IPS-18a (cell line): ENCODE results near the gene PHC2.

Experiments used
- H3K27ac ChIP-seq: one replicate; pipeline ENCODE4 v1.5.1; 2013; ENCODE audit warnings: low read length
- H3K27me3 ChIP-seq: one replicate; pipeline ENCODE4 v1.6.1; 2013; ENCODE audit warnings: mild to moderate bottlenecking, low read length; ENCODE audit not compliant: control insufficient read depth, insufficient read depth
- H3K36me3 ChIP-seq: one replicate; pipeline ENCODE4 v1.6.1; 2013; ENCODE audit warnings: low read depth, low read length; ENCODE audit not compliant: control insufficient read depth
- H3K4me1 ChIP-seq: one replicate; pipeline ENCODE4 v1.6.1; 2013; ENCODE audit warnings: low read depth, low read length; ENCODE audit not compliant: control insufficient read depth
- H3K4me3 ChIP-seq: one replicate; pipeline ENCODE4 v1.5.1; 2013; ENCODE audit warnings: low read length
- H3K9ac ChIP-seq: one replicate; pipeline ENCODE4 v1.6.1; 2013; ENCODE audit warnings: mild to moderate bottlenecking, low read length, moderate library complexity
- H3K9me3 ChIP-seq: one replicate; pipeline ENCODE4 v1.6.1; 2013; ENCODE audit warnings: low read depth, low read length; ENCODE audit not compliant: control insufficient read depth

Gene PHC2

GRCh38 chr1:33331444-33332356 is 99.2 kb downstream of the PHC2 start:
- H3K27me3 ChIP-seq = no peaks in the 10 kb centered on the region
- no peaks in the 10 kb centered on the region for H3K4me1 ChIP-seq
- no peak overlapping the region for H3K4me3 ChIP-seq
- peaks cover 38% of the 10 kb centered on the region for H3K36me3 ChIP-seq
- no peak overlapping the region for H3K27ac ChIP-seq
- H3K9ac ChIP-seq = no peak overlapping the region
- H3K9me3 ChIP-seq = no peaks in the 10 kb centered on the region

GRCh38 chr1:33330906-33331305 is 100.0 kb downstream of the PHC2 start:
- no peaks in the 10 kb centered on the region for H3K27me3 ChIP-seq
- no peak overlapping the region for H3K9ac ChIP-seq
- H3K9me3 ChIP-seq = no peaks in the 10 kb centered on the region
- no peak overlapping the region for H3K27ac ChIP-seq
- H3K4me3 ChIP-seq = no peak overlapping the region
- H3K4me1 ChIP-seq = no peaks in the 10 kb centered on the region
- H3K36me3 ChIP-seq = peaks cover 39% of the 10 kb centered on the region

GRCh38 chr1:33330361-33330890 is 100.5 kb downstream of the PHC2 start:
- Histone ChIP-seq H3K36me3 (peaks cover 43% of the 10 kb centered on the region), H3K9ac (no peak overlapping the region), H3K27ac (no peak overlapping the region), H3K27me3 (no peaks in the 10 kb centered on the region), H3K4me3 (no peak overlapping the region), H3K4me1 (no peaks in the 10 kb centered on the region), H3K9me3 (no peaks in the 10 kb centered on the region)

- Histone ChIP-seq H3K4me1 (no peaks in the 10 kb centered on the region), H3K9ac (no peak overlapping the region), H3K9me3 (no peaks in the 10 kb centered on the region), H3K36me3 (peaks cover 50% of the 10 kb centered on the region), H3K4me3 (no peak overlapping the region), H3K27me3 (no peaks in the 10 kb centered on the region), H3K27ac (no peak overlapping the region)
Measured at GRCh38 chr1:33329600-33330305, 101.1 kb downstream of the PHC2 start.

GRCh38 chr1:33328817-33329216 is 102.1 kb downstream of the PHC2 start:
- H3K9ac ChIP-seq = no peak overlapping the region
- H3K9me3 ChIP-seq = no peaks in the 10 kb centered on the region
- H3K4me3 ChIP-seq = no peak overlapping the region
- peaks cover 52% of the 10 kb centered on the region for H3K36me3 ChIP-seq
- H3K27me3 ChIP-seq = no peaks in the 10 kb centered on the region
- H3K27ac ChIP-seq = no peak overlapping the region
- H3K4me1 ChIP-seq = no peaks in the 10 kb centered on the region

- Histone ChIP-seq H3K9me3 (no peaks in the 10 kb centered on the region), H3K4me3 (no peak overlapping the region), H3K27me3 (no peaks in the 10 kb centered on the region), H3K9ac (no peak overlapping the region), H3K4me1 (no peaks in the 10 kb centered on the region), H3K36me3 (peaks cover 55% of the 10 kb centered on the region), H3K27ac (no peak overlapping the region)
Measured at GRCh38 chr1:33327587-33328325, 103.1 kb downstream of the PHC2 start.

GRCh38 chr1:33326785-33327184 is 104.1 kb downstream of the PHC2 start:
- no peaks in the 10 kb centered on the region for H3K4me1 ChIP-seq
- no peak overlapping the region for H3K27ac ChIP-seq
- H3K4me3 ChIP-seq = no peak overlapping the region
- peaks cover 55% of the 10 kb centered on the region for H3K36me3 ChIP-seq
- no peaks in the 10 kb centered on the region for H3K9me3 ChIP-seq
- no peaks in the 10 kb centered on the region for H3K27me3 ChIP-seq
- H3K9ac ChIP-seq = no peak overlapping the region

GRCh38 chr1:33324677-33325575 is 106.0 kb downstream of the PHC2 start:
- Histone ChIP-seq H3K4me3 (no peak overlapping the region), H3K9me3 (no peaks in the 10 kb centered on the region), H3K27ac (no peak overlapping the region), H3K9ac (no peak overlapping the region), H3K27me3 (no peaks in the 10 kb centered on the region), H3K36me3 (peaks cover 41% of the 10 kb centered on the region), H3K4me1 (no peaks in the 10 kb centered on the region)

- H3K4me1 ChIP-seq = no peaks in the 10 kb centered on the region
- no peak overlapping the region for H3K9ac ChIP-seq
- no peak overlapping the region for H3K4me3 ChIP-seq
- H3K9me3 ChIP-seq = no peaks in the 10 kb centered on the region
- H3K27me3 ChIP-seq = no peaks in the 10 kb centered on the region
- peaks cover 32% of the 10 kb centered on the region for H3K36me3 ChIP-seq
- no peak overlapping the region for H3K27ac ChIP-seq
Measured at GRCh38 chr1:33323663-33324477, 107.0 kb downstream of the PHC2 start.

- H3K9ac ChIP-seq = no peak overlapping the region
- H3K27ac ChIP-seq = no peak overlapping the region
- no peaks in the 10 kb centered on the region for H3K4me1 ChIP-seq
- H3K27me3 ChIP-seq = no peaks in the 10 kb centered on the region
- peaks cover 25% of the 10 kb centered on the region for H3K36me3 ChIP-seq
- H3K4me3 ChIP-seq = no peak overlapping the region
- H3K9me3 ChIP-seq = no peaks in the 10 kb centered on the region
Measured at GRCh38 chr1:33322870-33323585, 107.9 kb downstream of the PHC2 start.
